GM18519 (cell line): ENCODE data around the gene KCNQ1.

ENCODE experiments used
- ATAC-seq: cut with Tn5 transposase; IDR thresholded peaks from one replicate; pipeline ENCODE4 v1.9.1; 2021; ENCODE audit warnings: mild to moderate bottlenecking, moderate library complexity; ENCODE audit not compliant: unreplicated experiment, low FRiP score

Gene KCNQ1

GRCh38 chr11:2423157-2424025 is 21.4 kb upstream of the KCNQ1 start:
- no peak for ATAC-seq

DNA sequence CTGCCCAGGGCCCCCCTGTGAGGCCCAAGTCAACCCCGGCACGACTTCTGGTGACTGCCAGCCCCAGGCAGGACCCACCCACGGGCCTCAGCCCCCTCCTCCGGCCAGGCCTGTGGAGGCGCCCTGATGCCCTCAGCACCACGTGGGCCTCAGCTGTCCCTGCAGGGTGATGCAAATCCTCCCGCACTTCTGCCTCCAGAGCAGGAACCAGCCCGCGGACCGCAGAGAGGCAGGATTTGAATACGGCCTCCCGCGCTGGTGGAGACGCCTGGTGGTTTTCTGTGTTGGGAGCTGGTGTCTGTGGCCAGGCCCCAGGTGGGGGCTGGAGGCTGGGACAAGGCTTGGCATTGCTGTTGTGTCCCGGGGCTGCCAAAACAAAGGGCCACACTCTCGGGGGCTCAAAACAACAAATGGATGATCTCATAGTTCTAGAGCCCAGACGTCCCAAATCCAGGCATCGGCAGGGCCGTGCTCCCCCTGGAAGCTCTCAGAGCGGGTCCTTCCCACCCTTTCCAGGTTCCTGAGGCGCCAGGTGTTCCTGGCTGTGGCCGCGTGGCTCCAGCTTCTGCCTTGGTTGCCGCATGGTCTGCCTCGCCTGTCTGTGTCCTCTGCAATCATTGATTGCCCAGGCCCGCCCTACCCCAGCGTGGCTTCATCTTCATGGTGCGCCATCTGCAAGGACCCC is 19.9 kb upstream of the KCNQ1 start:
- no peak for ATAC-seq

GRCh38 chr11:2425506-2425905 is 19.3 kb upstream of the KCNQ1 start:
- ATAC-seq: no peak

GRCh38 chr11:2426221-2426620 is 18.6 kb upstream of the KCNQ1 start:
- ATAC-seq: no peak

- ATAC-seq: no peak
These were observed 17.8 kb upstream of the KCNQ1 start for GRCh38 chr11:2426826-2427521.

DNA sequence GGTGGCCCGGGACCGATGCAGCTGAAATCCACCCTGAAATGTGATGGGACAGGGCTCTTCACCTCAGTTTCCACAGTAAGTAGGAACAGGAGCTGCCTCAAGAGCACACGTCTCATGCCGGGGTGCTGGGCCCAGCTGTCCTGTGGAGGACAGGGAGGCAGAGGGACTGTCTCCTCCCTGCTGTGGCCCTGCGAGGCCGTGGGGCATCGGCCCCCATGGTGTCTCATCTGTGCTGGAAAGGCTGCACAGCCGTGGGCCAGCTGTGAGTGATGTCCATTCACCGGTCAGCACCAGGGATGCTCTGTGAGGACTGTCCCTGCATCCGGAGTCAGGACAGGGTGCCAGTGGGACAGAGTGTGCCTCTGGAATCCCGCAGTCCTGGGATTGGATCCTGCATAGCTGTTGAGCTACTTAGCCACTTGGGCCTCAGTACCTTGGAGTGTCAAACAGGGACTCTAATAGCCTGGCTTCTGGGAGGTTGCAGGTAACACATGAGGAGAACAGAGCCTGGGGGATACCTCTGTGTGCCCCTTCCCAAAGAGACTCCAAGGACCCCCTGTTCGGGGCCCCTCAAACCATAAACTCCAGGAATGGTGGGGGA is 17.0 kb upstream of the KCNQ1 start:
- ATAC-seq: no peak

- ATAC-seq: no peak
These were observed 16.4 kb upstream of the KCNQ1 start for GRCh38 chr11:2428322-2428795.

- no peak for ATAC-seq
These were observed 13.4 kb upstream of the KCNQ1 start for GRCh38 chr11:2431395-2431794.

DNA sequence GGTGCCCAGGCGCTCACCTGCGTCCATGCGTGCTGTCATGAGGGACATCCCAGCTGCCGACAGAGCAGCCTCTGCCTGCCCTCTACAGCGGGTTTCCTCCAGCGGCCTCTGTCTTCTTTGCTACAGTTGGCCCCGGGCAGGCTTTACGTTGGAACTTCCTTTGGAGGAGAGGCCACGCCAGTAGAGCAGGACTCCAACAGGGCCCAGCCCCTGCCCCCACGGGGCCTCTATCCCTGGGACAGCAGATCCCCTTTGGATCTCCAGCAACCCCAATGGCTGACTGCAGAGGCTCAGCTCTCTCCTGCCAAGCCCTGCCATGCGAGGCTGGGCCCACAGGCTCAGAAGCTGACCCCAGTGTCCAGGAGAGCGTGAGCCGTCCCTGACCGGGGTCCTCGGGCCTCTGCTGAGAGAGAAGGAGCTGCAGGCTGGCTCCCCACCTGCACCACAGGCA is 12.6 kb upstream of the KCNQ1 start:
- no peak for ATAC-seq

GRCh38 chr11:2432628-2433071 is 12.2 kb upstream of the KCNQ1 start:
- ATAC-seq: no peak

GRCh38 chr11:2433106-2433925 is 11.5 kb upstream of the KCNQ1 start:
- no peak for ATAC-seq

- no peak for ATAC-seq
These were observed 10.8 kb upstream of the KCNQ1 start for GRCh38 chr11:2434008-2434407.

DNA sequence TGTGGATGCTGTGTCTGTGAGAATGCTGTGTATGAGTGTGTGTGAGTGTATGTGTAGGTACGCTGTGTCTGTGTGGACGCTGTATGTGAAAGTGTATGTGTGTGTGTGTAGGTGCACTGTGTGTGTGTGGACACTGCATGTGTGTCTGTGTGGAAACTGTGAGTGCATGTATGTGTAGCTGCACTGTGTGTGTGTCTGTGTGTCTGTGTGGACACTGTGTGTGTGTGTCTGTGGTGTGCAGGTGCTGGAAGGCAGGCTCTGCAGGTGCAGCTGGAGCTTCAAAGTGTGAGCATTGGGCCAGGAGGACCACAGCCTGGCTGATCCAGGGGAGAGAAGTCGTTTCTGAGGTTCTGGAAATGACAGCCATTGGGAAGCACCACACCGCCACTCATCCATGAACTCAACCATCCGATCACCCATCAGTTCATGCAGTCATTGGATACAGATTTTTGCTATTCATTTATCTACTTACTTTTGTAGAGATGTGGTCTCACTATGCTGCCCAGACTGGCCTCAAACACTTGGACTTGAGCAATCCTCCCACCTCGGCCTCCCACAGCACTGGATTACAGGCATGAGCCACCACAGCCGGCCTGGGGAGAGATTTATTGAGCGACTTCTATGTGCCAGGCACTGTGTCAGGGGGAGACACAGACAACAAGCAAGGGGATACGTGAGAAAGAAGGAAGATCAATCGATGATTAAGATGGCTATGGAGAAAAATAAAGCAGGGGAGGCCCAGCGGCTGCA is 10.1 kb upstream of the KCNQ1 start:
- no peak for ATAC-seq

- ATAC-seq: no peak
These were observed 9.4 kb upstream of the KCNQ1 start for GRCh38 chr11:2435288-2436012.

GRCh38 chr11:2436013-2436520 is 8.7 kb upstream of the KCNQ1 start:
- ATAC-seq: no peak

- ATAC-seq: no peak
These were observed 8.2 kb upstream of the KCNQ1 start for GRCh38 chr11:2436521-2437031.

DNA sequence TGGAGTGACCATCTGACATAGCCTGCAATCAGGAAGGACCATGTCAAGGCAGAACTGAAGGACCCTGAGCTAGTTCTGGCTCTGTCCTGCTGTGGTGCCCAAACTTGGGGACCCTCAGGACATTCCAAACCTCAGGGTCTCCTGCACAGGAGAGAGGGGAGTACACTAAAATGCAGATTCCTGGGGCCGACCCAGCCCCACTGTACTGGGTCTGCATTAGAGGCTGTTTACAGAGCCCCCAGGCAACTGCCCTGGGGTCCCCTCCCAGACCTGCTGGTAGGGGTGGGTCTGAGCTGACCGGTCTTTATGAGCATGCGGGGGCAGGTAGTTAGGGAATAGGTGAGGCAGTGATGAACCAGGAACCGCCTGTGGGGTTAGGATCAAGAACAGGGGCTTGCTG is 7.3 kb upstream of the KCNQ1 start:
- ATAC-seq: no peak

DNA sequence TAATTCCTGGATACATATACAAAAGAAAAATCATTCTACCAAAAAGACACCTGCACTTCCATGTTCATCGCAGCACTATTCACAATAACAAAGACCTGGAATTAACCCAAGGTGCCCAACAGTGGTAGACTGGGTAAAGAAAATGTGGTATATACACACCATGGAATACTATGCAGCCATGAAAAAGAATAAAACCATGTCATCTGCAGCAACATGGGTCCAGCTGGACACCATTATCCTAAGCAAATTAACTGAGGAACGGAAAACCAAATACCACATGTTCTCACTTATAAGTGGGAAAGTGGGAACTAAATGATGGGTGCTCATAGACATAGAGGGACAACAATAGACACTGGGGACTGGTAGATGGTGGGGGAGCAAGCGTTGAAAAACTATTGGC is 5.0 kb upstream of the KCNQ1 start:
- no peak for ATAC-seq
